Caco-2 (cell line): Measurements from ENCODE around the gene TLN1. TPM values are rescaled to one million over a fixed set of nuclear protein-coding genes. Genes with fewer than 3 reads are reported as not detected.

Experiments
- BruUV-seq: library from RNA; stranded (reverse); fragments of 400-500 nt; replicated peaks from 2 replicates; lab custom pipeline; 2021; lab: Mats Ljungman, UMichigan
- CTCF ChIA-PET: fragments of 300-600 bp; sonication (Branson Sonifier 250); formaldehyde crosslinking; loops from one replicate; lab custom pipeline; 2022; ENCODE audit warnings: antibody characterized with exemption; lab: Charles Lee
- POLR2A ChIA-PET: fragments of 300-600 bp; sonication (Branson Sonifier 250); formaldehyde crosslinking; loops from one replicate; lab custom pipeline; 2022; ENCODE audit warnings: antibody characterized with exemption; lab: Charles Lee
- DNase-seq, 2 experiments: peaks; one replicate each; pipeline versions ENCODE4 v3.0.0 to v3.0.0-alpha.2; 2020 to 2022
- H3K27me3 ChIP-seq: replicated peaks from 2 replicates; pipeline ENCODE4 v1.6.0; 2011; ENCODE audit warnings: low read length; ENCODE audit not compliant: control insufficient read depth, insufficient read depth
- H3K36me3 ChIP-seq: 2 replicates; pipeline ENCODE4 v1.5.1; 2011; ENCODE audit warnings: low read length; ENCODE audit not compliant: control insufficient read depth, insufficient read depth
- H3K4me1 ChIP-seq: fragments of 250-450 bp; sonication (Bioruptor Pico); 2 replicates; pipeline ENCODE4 v1.5.1; 2020; ENCODE audit warnings: mild to moderate bottlenecking
- H3K4me3 ChIP-seq: 2 replicates; pipeline ENCODE4 v1.5.1; 2011; ENCODE audit warnings: low read depth, mild to moderate bottlenecking, control low read depth, low read length
- H3K9me3 ChIP-seq: fragments of 250-450 bp; sonication (Bioruptor Pico); 2 replicates; pipeline ENCODE4 v1.5.1; 2020; ENCODE audit warnings: mild to moderate bottlenecking, moderate library complexity
- H3K27ac Mint-ChIP-seq: one replicate; pipeline ENCODE4 v1.8.0; 2022; ENCODE audit warnings: mixed read lengths; ENCODE audit not compliant: unreplicated experiment
- H3K27me3 Mint-ChIP-seq: one replicate; pipeline ENCODE4 v1.8.0; 2022; ENCODE audit warnings: mixed read lengths; ENCODE audit not compliant: insufficient read depth, unreplicated experiment
- H3K36me3 Mint-ChIP-seq: one replicate; pipeline ENCODE4 v1.8.0; 2022; ENCODE audit warnings: mild to moderate bottlenecking, mixed read lengths; ENCODE audit not compliant: insufficient read depth, unreplicated experiment
- H3K4me1 Mint-ChIP-seq: one replicate; pipeline ENCODE4 v1.8.0; 2022; ENCODE audit warnings: low read depth, mixed read lengths; ENCODE audit not compliant: unreplicated experiment
- H3K4me3 Mint-ChIP-seq: one replicate; pipeline ENCODE4 v1.8.0; 2022; ENCODE audit warnings: mild to moderate bottlenecking, moderate library complexity, mixed read lengths; ENCODE audit not compliant: unreplicated experiment
- H3K9me3 Mint-ChIP-seq: one replicate; pipeline ENCODE4 v1.8.0; 2022; ENCODE audit warnings: mixed read lengths; ENCODE audit not compliant: unreplicated experiment
- intact Hi-C: fragments of 100-400 bp; cut with micrococcal nuclease; formaldehyde crosslinking; loops from one replicate; pipeline ENCODE4 v1.10.0; 2022; ENCODE audit not compliant: unreplicated experiment
- total RNA-seq: library from RNA; stranded (reverse); gene quantifications from 2 replicates; pipeline ENCODE4 v1.2.3, GENCODE V29; 2022
- TF ChIP-seq, protein P1 (sequence below), 2 experiments: fragments of 200-600 bp in 1 of 2; IDR thresholded peaks; 1 replicate in 1 of 2; 2 replicates in 1 of 2; pipeline versions ENCODE4 v1.5.1 to v1.8.0; 2011 to 2022; ENCODE audit warnings: antibody characterized with exemption in 1 of 2, control low read depth in 1 of 2, inconsistent platforms in 1 of 2, low read depth in 1 of 2, low read length in 1 of 2, mild to moderate bottlenecking in 1 of 2, moderate library complexity in 1 of 2; ENCODE audit not compliant: insufficient read depth in 1 of 2, severe bottlenecking in 1 of 2, unreplicated experiment in 1 of 2

TLN1 gene
- total RNA-seq, 1 experiment from 2014 or later: 147 TPM

DNA sequence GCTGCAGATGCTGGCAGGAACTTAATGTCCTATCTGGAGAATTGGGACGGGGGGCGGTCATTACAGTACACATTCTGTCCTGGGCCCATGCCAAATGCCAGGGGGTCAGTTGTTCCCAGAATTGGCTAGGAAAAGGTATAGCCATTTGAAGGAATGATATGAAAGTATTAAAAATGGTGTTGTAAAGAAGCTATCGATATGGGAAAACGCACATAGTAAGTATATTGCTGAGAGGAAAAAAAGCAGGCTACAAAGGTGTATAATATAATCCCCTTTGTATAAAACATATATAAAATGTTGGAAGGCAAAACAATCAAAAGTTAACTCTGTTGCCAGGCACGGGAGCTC is 66.5 kb downstream of the TLN1 start:
- peak overlapping the region; percentile 73 for H3K4me3 ChIP-seq
- Mint-ChIP-seq H3K36me3 (peaks cover 35% of the 10 kb centered on the region), H3K27ac (peak overlapping the region; percentile 89), H3K4me3 (peak overlapping the region; percentile 83), H3K27me3 (no peaks in the 10 kb centered on the region), H3K4me1 (peaks cover 29% of the 10 kb centered on the region), H3K9me3 (peaks cover 12% of the 10 kb centered on the region)
- H3K36me3 ChIP-seq: no peaks in the 10 kb centered on the region
- no peak for DNase-seq
- TF ChIP-seq, protein P1, sequence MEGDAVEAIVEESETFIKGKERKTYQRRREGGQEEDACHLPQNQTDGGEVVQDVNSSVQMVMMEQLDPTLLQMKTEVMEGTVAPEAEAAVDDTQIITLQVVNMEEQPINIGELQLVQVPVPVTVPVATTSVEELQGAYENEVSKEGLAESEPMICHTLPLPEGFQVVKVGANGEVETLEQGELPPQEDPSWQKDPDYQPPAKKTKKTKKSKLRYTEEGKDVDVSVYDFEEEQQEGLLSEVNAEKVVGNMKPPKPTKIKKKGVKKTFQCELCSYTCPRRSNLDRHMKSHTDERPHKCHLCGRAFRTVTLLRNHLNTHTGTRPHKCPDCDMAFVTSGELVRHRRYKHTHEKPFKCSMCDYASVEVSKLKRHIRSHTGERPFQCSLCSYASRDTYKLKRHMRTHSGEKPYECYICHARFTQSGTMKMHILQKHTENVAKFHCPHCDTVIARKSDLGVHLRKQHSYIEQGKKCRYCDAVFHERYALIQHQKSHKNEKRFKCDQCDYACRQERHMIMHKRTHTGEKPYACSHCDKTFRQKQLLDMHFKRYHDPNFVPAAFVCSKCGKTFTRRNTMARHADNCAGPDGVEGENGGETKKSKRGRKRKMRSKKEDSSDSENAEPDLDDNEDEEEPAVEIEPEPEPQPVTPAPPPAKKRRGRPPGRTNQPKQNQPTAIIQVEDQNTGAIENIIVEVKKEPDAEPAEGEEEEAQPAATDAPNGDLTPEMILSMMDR (IDR thresholded peaks at IDR 0.05; ENCODE audit: insufficient read depth in 1 of 2, low read depth in 1 of 2, low read length in 1 of 2, severe bottlenecking in 1 of 2, unreplicated experiment in 1 of 2): no peak
- BruUV-seq: no TSS peak
- ChIA-PET POLR2A (interaction anchor here (0.6 to 2.0 kb wide), 10 partner anchors 25 to 503 kb away, joined by 3 to 19 read pairs (median 4); partner anchors contain the start of genes CREB3 and TLN1), CTCF (interaction anchor here (0.6 to 3.7 kb wide), 6 partner anchors 19 to 125 kb away, joined by 3 to 35 read pairs (median 6); partner anchors contain the start of genes CREB3 and TLN1)
- H3K9me3 ChIP-seq: no peaks in the 10 kb centered on the region
- intact Hi-C loops: no loop called here
- H3K27me3 ChIP-seq: no peaks in the 10 kb centered on the region
- peaks cover 34% of the 10 kb centered on the region for H3K4me1 ChIP-seq

- CTCF ChIA-PET: interaction anchor here (0.6 to 3.7 kb wide), 9 partner anchors 19 to 125 kb away, joined by 3 to 35 read pairs (median 4); partner anchors contain the start of genes CREB3 and TLN1
- Mint-ChIP-seq H3K9me3 (peaks cover 12% of the 10 kb centered on the region), H3K27ac (peak within 1 kb of the TSS; percentile 89), H3K4me1 (peaks cover 29% of the 10 kb centered on the region), H3K4me3 (peak within 1 kb of the TSS; percentile 83), H3K36me3 (peaks cover 40% of the 10 kb centered on the region), H3K27me3 (no peaks in the 10 kb centered on the region)
- Histone ChIP-seq H3K27me3 (no peaks in the 10 kb centered on the region), H3K36me3 (no peaks in the 10 kb centered on the region), H3K4me1 (peaks cover 27% of the 10 kb centered on the region), H3K9me3 (no peaks in the 10 kb centered on the region), H3K4me3 (peak within 1 kb of the TSS; percentile 73)
- POLR2A ChIA-PET: interaction anchor here (0.5 to 2.0 kb wide), 14 partner anchors 10 to 503 kb away, joined by 3 to 19 read pairs (median 4); partner anchors contain the start of genes CREB3 and TLN1
- peak; percentile 86 to 92 for DNase-seq
- intact Hi-C loops: no loop called here
- TSS peak; percentile 39 for BruUV-seq
- TF ChIP-seq, protein P1 (IDR thresholded peaks at IDR 0.05; ENCODE audit: insufficient read depth in 1 of 2, low read depth in 1 of 2, low read length in 1 of 2, severe bottlenecking in 1 of 2, unreplicated experiment in 1 of 2): peak in 1 of 2 experiments; percentile 57
These were observed 67.2 kb downstream of the TLN1 start, which contains the start of gene ARHGEF39 for GRCh38 chr9:35664531-35665470. Gene ARHGEF39 (minus strand): TSS chr9:35665195. CDS start chr9:35665169, 26 bp downstream.

DNA sequence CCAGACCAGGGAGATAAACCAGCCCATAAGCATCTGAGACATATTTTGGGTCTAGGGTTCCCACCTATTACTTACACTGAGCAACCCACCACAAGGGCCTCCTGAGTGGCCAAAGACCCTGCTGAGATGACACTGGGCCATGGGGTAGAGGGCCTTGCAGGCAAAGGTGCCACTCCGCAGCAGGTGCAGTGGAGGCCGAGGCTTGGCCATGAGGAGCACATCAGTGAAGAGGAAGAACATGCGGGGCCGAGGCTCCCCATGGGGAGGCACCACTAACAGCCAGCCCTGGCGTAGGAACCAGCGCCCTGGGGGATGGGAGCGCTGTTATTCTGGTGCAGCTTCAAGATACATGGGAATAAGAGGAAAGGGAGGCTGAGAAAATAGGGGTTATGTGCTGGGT is 69.6 kb downstream of the TLN1 start:
- no peaks in the 10 kb centered on the region for H3K36me3 ChIP-seq
- BruUV-seq: no TSS peak
- Mint-ChIP-seq H3K4me1 (peaks cover 18% of the 10 kb centered on the region), H3K27me3 (peaks cover 3% of the 10 kb centered on the region), H3K36me3 (peaks cover 56% of the 10 kb centered on the region), H3K4me3 (peak overlapping the region; percentile 83), H3K27ac (no peak overlapping the region), H3K9me3 (peaks cover 4% of the 10 kb centered on the region)
- no peak overlapping the region for H3K4me3 ChIP-seq
- intact Hi-C loops: no loop called here
- TF ChIP-seq, protein P1 (IDR thresholded peaks at IDR 0.05; ENCODE audit: insufficient read depth in 1 of 2, low read depth in 1 of 2, low read length in 1 of 2, severe bottlenecking in 1 of 2, unreplicated experiment in 1 of 2): no peak
- no peak for DNase-seq
- POLR2A ChIA-PET: no interaction called here
- H3K9me3 ChIP-seq: no peaks in the 10 kb centered on the region
- H3K27me3 ChIP-seq: no peaks in the 10 kb centered on the region
- peaks cover 9% of the 10 kb centered on the region for H3K4me1 ChIP-seq
- CTCF ChIA-PET: interaction anchor here (2.3 kb wide), 1 partner anchor 29 kb away, joined by 19 read pairs; the partner anchor contains the start of gene TPM2
